ENCODE measurements around the gene CES2.
"Not testable (repeated sequence)": the region's sequence is repeated elsewhere in the genome, so short reads cannot be mapped to it uniquely, and the experiment has no call there.

CES2 gene, protein sequence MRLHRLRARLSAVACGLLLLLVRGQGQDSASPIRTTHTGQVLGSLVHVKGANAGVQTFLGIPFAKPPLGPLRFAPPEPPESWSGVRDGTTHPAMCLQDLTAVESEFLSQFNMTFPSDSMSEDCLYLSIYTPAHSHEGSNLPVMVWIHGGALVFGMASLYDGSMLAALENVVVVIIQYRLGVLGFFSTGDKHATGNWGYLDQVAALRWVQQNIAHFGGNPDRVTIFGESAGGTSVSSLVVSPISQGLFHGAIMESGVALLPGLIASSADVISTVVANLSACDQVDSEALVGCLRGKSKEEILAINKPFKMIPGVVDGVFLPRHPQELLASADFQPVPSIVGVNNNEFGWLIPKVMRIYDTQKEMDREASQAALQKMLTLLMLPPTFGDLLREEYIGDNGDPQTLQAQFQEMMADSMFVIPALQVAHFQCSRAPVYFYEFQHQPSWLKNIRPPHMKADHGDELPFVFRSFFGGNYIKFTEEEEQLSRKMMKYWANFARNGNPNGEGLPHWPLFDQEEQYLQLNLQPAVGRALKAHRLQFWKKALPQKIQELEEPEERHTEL

GRCh38 chr16:66935314-66936011, at the start of gene CES2:
Gene CES2, plus strand, starts transcription at chr16:66935516. Its CDS starts 120 bp downstream, at chr16:66935636.
- no peak for DNase-seq (ENCODE audit: low read depth)

GRCh38 chr16:66886321-66886720, 49.0 kb upstream of the CES2 start:
- DNase-seq (ENCODE audit: low read depth): no peak

DNA sequence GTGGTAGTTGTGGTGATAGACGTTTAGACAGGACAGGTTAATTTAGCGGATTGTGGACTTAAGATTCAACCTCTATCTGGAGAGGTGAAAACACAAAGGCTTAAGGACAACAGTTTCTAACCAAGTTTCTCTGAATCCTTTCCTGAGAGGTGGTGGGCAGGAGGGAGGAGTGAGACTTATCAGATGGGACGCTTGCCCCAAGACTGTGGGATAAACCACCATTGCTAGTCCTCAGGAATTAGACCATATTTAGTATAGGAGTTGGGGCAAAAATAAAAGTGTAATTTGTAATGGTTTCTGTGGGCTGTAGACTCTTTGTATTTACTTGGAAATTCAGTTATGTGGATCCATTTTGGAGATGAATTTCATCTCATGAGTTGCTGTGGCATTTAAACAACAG, 48.4 kb upstream of the CES2 start:
- no peak for DNase-seq (ENCODE audit: low read depth)

DNA sequence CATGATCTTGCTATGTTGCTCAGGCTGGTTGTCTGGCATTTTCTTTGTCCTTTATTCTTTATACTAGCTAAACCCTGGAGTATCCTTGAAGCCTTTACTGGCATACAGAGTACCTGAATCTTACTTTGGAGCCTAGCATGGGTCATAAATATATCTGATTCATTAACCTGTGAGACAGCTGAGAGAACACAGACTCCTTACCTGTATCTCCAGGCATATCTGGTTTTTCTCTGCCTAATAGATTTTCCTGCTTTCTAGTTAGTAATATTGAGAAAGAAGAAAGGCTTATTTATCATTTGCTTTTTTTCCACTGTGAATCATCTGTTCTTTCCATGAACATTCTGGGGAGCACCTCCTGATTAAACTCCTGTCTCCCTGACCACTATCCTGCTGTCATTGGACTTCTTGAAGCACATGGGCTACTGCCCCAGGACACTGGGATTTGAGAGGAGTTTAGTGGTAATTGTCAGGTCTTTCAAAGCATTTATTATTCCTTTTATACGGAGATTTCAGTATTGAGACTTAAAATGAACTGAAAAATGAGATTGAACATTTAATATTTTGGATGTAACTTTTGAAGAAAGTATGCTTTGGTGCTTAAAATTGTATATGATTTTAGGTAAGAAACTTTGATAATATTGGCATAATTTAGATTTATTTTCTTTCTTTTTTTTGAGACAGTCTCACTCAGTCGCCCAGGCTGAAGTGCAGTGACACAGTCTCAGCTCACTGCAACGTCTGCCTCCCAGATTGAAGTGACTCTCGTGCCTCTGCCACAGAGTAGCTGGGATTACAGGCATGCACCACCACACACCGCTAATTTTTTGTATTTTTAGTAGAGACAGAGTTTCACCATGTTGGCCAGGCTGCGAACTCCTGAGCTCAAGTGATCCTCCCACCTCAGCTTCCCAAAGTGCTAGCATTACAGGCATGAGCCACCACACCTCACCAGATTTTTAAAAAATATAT, 46.4 kb upstream of the CES2 start:
- DNase-seq (ENCODE audit: low read depth): no peak

DNA sequence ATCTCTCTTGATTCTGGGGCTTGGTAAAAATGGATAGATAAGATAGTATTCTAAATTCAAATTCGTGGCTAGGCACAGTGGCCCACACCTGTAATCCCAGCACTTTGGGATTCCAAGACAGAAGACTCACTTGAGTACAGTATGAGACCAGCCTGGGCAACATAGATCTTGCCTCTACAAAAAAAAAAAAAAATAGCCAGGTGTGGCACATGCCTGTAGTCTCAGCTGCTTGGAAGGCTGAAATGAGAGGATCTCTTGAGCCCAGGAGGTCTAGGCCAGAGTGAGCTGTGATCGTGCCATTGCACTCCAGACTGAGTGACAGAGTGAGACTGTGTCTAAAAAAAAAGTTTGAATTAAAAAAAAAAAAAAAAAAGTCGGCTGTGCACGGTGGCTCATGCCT, 45.7 kb upstream of the CES2 start:
- DNase-seq (ENCODE audit: low read depth): no peak

DNA sequence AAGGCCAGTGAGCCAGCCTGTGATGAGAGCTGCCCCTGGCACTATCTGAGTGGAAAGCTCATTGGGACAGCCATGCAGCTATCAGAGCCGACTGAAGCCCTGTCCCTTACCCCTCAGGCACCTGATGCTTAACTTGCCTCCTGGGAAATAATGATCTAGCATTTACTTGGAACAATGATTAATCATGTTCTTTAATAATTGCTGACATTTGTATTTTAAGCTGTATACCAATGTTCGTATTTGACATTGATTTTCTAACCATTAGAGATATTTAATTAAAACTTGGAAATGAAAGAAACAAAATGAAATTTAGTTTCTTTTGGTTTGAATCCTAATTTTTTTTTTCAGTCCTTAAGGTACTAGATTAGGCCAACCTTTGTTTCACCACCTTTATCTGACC, 44.5 kb upstream of the CES2 start:
- no peak for DNase-seq (ENCODE audit: low read depth)

- no peak for DNase-seq (ENCODE audit: low read depth)
Observed at GRCh38 chr16:66891360-66891759, 44.0 kb upstream of the CES2 start.

- no peak for DNase-seq (ENCODE audit: low read depth)
Observed at GRCh38 chr16:66891797-66892196, 43.5 kb upstream of the CES2 start.

DNA sequence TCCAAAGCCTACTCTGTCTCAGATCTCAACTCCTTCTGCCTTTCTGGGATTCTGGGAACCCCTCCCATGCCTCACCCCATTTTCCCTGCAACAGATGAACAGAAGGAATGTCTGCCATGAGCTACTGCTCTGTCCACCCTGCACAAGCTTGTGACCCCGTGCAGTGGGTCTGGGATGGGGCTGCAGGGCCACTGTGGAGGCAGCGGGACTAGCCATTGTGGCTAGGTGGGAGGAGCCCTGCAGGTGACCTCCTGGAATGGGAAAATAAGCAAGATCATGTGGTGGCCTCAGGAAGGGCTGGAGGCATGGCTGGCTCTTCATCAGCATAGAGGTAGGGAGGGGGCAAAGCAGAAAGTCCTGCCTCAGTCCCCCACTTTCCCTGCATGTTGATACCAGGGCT, 41.3 kb upstream of the CES2 start:
- DNase-seq (ENCODE audit: low read depth): no peak

- DNase-seq (ENCODE audit: low read depth): no peak
Observed at GRCh38 chr16:66894948-66895688, 40.2 kb upstream of the CES2 start.

GRCh38 chr16:66895689-66895979, 39.7 kb upstream of the CES2 start:
- DNase-seq (ENCODE audit: low read depth): no peak

GRCh38 chr16:66895999-66896398, 39.3 kb upstream of the CES2 start:
- no peak for DNase-seq (ENCODE audit: low read depth)

GRCh38 chr16:66896682-66897081, 38.6 kb upstream of the CES2 start:
- not testable (repeated sequence) for DNase-seq (ENCODE audit: low read depth)

- DNase-seq (ENCODE audit: low read depth): no peak
Observed at GRCh38 chr16:66898207-66898606, 37.1 kb upstream of the CES2 start.

DNA sequence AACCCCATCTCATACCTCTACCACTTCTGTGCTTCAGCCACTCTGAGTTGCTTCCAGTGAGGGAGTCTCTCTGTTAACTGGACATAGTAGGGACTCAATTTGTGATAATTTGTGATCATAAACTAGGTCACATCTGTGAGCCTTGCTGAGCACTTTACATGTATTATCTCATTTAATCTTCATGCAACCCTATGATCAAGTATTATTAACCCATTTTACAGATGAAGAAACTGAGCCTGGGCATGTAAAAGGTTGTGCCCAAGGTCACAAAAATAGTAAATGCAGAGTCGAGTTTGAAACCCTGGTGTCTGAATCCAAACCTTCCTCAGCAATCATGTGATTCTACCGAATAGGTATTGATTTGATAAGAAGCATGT, 36.4 kb upstream of the CES2 start:
- no peak for DNase-seq (ENCODE audit: low read depth)

DNA sequence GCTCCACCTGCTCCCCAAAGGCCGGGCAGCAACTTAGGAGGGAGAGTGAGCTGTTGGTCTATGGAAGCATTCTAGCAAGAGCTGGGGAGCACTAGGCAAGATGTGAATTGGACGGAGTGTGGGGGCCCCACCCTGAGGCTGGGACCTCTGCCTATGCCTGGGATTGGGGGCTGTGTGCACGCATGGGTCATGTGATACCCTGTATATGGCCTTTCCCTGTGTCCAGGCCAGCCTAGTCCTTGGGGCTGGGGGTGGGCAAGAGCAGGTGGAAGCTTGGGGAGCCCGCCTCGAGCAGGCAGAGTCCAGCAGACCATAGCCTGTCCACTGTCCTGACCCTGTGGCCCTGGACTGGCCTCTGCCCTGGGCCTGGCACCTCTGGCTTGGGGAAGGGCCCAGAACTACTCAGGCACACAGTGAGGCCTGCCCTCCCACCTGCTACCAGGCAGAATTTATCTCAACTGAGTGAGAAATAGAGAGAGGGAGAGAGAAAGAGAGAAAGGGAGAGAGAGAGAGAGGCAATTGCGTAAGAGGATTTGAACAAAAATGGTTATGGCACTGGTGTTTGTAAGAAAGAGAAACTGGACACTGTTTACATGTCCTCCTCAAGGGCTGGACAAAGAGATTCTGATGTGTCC, 35.9 kb upstream of the CES2 start:
- DNase-seq (ENCODE audit: low read depth): no peak

- DNase-seq (ENCODE audit: low read depth): no peak
Observed at GRCh38 chr16:66899945-66900710, 35.2 kb upstream of the CES2 start.

DNA sequence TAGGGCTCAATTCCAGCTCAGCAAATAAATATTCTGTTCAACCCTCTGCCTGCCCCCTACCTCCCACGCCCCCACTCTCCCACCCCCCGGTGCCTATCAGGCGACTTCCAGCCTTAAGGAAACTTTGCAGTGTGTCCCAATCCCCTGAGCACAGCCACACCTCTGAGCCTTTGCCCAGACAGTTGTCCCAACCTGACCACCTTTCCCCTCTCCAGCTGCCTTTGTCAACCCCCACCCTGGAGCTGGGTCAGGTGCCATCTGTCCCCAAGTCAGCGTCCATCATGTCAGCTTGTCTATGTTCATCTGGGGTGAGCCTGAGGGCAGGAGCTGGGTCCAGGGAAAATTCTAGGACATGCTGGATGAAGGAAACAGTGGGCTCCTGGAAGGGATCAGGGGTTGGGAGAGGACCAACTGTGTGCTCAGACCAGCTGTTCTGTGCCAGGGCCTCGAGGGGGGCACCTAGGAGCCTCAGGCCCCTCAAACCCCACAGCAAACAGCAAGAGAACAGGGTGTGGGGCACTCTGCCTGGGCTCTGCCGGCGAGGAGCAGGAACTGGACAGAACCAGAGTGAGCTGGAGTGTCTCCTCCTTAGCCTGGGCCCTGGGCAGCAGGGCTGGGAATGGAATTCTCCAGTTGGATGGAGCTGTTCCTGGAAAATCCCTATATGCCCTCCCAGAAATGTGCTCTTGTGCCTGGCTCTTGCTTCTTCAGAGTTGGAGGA, 34.4 kb upstream of the CES2 start:
- DNase-seq (ENCODE audit: low read depth): no peak

GRCh38 chr16:66901626-66902025, 33.7 kb upstream of the CES2 start:
- DNase-seq (ENCODE audit: low read depth): no peak

Measured in stimulated activated CD8-positive, alpha-beta memory T cell treated with anti-CD3 and anti-CD28 coated beads, Interleukin-4, amount 100 ng/mL, for 24 hours (primary cell).